Neutrophil (primary cell): ENCODE results near the gene ZNF655.

ENCODE experiments used
- H3K27ac ChIP-seq: fragments of 200-600 bp; sonication (generic); 2 replicates; pipeline ENCODE4 v1.5.1; 2016; ENCODE audit warnings: mild to moderate bottlenecking, moderate library complexity
- H3K27me3 ChIP-seq: fragments of 200-600 bp; sonication (generic); 2 replicates; pipeline ENCODE4 v1.6.0; 2016; ENCODE audit warnings: mild to moderate bottlenecking
- H3K36me3 ChIP-seq: fragments of 200-600 bp; sonication (generic); 2 replicates; pipeline ENCODE4 v1.5.1; 2017
- H3K4me1 ChIP-seq, 2 experiments: fragments of 200-600 bp in 1 of 2; sonication (generic) in 1 of 2; 1 replicate in 1 of 2; 2 replicates in 1 of 2; pipeline versions ENCODE4 v1.5.1 to v1.6.1; 2013 to 2016; ENCODE audit warnings: low read depth in 1 of 2, low read length in 1 of 2, mild to moderate bottlenecking in 1 of 2, moderate library complexity in 1 of 2; ENCODE audit not compliant: control insufficient read depth in 1 of 2, insufficient read depth in 1 of 2
- H3K4me3 ChIP-seq, 2 experiments: fragments of 200-600 bp in 1 of 2; sonication (generic) in 1 of 2; 1 replicate in 1 of 2; 2 replicates in 1 of 2; pipeline ENCODE4 v1.5.1; 2013 to 2016; ENCODE audit warnings: low read depth in 1 of 2, low read length in 1 of 2, mild to moderate bottlenecking in 1 of 2, moderate library complexity in 1 of 2
- H3K9me3 ChIP-seq: fragments of 200-600 bp; sonication (generic); 2 replicates; pipeline ENCODE4 v1.5.1; 2016
- TF ChIP-seq, protein P1 (sequence below): fragments of 200-600 bp; sonication (generic); IDR thresholded peaks from 2 replicates; pipeline ENCODE4 v1.5.1; 2016; ENCODE audit warnings: antibody characterized with exemption

The ZNF655 gene

DNA sequence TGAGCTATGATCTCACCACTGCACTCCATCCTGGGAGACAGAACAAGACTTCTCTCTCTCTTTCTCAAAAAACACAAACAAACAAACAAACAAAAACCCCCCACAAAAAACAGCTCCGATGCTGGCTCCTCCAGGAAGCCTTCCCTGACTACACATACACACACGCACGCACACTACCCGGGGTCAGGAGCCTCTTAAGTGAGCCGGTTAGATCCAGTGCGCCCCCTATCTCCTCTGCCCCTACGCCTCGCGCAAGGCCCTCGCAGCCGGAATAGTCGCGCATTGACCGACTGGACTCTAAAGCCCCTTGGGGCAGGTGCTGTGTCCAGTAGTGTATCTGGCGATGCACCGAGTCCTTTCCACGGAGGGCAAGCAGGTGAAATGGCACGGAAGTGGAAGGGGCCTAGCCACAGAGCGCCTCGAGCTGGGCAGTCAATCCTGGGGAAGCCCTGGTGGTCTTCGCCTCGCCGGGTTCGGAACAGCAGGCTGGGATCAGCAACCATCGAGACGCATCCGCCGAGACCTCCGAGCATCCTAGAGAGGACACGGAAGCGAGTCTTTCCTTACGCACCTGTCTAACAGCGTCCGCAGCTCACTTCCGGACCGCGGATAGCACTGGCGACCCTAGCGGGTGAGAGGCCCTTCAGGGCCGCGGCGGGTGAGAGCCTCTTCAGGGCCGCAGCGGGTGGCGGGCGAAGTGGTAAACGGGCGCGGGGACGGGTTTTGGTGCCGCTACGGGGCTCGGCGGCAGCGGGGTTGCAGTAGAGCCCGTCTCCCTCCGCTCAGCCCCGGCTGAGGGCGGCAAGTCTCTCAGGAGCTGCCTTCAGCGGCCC lies 58.1 kb downstream of the ZNF655 start, which contains the start of gene ZSCAN25:
Gene ZSCAN25, plus strand, starts transcription at position 588 of the 833 bp plus-strand sequence. CDS start 2,661 bp downstream, outside the sequence.
- TF ChIP-seq, protein P1, sequence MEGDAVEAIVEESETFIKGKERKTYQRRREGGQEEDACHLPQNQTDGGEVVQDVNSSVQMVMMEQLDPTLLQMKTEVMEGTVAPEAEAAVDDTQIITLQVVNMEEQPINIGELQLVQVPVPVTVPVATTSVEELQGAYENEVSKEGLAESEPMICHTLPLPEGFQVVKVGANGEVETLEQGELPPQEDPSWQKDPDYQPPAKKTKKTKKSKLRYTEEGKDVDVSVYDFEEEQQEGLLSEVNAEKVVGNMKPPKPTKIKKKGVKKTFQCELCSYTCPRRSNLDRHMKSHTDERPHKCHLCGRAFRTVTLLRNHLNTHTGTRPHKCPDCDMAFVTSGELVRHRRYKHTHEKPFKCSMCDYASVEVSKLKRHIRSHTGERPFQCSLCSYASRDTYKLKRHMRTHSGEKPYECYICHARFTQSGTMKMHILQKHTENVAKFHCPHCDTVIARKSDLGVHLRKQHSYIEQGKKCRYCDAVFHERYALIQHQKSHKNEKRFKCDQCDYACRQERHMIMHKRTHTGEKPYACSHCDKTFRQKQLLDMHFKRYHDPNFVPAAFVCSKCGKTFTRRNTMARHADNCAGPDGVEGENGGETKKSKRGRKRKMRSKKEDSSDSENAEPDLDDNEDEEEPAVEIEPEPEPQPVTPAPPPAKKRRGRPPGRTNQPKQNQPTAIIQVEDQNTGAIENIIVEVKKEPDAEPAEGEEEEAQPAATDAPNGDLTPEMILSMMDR: no peak
- peak within 1 kb of the TSS; percentile 80 to 81 for H3K4me3 ChIP-seq
- H3K27ac ChIP-seq: peak within 1 kb of the TSS; percentile 75
- peaks cover 32% of the 10 kb centered on the region for H3K36me3 ChIP-seq
- H3K27me3 ChIP-seq: peaks cover 32% of the 10 kb centered on the region
- H3K4me1 ChIP-seq: peaks cover 14% of the 10 kb centered on the region in 2 experiments
- no peaks in the 10 kb centered on the region for H3K9me3 ChIP-seq

DNA sequence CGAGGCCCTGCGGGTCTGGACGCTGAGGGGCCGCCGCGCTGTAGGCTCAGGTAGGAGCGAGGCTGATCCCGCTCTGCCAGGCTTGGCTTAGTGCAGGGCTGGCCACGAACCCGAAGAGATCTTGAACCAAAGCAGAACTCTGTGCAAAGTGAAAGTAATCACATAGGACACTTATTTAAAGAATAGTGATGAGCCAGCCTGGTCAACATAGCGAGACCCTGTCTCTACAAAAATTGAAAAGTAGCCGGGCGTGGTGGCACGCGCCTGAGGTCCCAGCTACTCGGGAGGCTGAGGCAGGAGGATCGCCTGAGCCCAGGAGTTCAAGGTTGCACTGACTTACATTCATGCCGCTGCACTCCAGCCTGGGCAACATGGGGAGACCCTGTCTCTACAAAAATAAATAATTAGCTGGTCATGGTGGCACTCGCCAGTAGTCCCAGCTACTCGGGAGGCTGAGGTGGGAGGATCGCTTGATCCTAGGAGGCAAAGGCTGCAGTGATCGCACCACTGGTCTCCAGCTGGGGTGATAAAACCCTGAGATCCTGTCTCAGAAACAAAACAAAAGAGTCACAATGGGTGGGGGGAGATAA lies 58.8 kb downstream of the ZNF655 start:
- TF ChIP-seq, protein P1: no peak
- Histone ChIP-seq H3K9me3 (no peaks in the 10 kb centered on the region), H3K27me3 (peaks cover 26% of the 10 kb centered on the region), H3K4me3 (peak overlapping the region; percentile 80 to 81), H3K4me1 (peaks cover 14% of the 10 kb centered on the region in 2 experiments), H3K36me3 (peaks cover 39% of the 10 kb centered on the region), H3K27ac (peak overlapping the region; percentile 75)

DNA sequence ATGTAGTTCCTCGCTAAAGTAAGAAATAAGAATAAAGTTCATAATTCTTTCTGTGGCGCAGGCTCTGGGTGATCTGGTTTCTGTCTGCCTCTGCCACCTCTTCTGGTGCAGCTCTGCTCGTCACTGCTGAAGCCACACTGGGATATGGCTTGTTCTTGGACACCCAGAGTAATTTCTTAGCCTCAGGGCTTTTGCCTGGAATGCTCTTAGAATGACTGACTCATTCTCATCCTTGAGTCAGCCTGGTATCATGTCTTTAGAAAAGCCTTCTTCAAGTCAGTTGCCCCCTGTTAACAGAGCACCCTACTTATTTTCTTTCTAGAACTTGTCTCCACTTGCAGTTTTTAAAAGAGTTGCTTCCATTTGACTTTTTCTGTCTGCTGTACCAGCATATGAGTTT lies 60.3 kb downstream of the ZNF655 start:
- H3K9me3 ChIP-seq: no peaks in the 10 kb centered on the region
- TF ChIP-seq, protein P1: no peak
- no peak overlapping the region for H3K27ac ChIP-seq
- H3K4me3 ChIP-seq: no peak overlapping the region
- peaks cover 17% of the 10 kb centered on the region for H3K27me3 ChIP-seq
- H3K36me3 ChIP-seq: peaks cover 53% of the 10 kb centered on the region
- peaks cover 14% of the 10 kb centered on the region in 2 experiments for H3K4me1 ChIP-seq

DNA sequence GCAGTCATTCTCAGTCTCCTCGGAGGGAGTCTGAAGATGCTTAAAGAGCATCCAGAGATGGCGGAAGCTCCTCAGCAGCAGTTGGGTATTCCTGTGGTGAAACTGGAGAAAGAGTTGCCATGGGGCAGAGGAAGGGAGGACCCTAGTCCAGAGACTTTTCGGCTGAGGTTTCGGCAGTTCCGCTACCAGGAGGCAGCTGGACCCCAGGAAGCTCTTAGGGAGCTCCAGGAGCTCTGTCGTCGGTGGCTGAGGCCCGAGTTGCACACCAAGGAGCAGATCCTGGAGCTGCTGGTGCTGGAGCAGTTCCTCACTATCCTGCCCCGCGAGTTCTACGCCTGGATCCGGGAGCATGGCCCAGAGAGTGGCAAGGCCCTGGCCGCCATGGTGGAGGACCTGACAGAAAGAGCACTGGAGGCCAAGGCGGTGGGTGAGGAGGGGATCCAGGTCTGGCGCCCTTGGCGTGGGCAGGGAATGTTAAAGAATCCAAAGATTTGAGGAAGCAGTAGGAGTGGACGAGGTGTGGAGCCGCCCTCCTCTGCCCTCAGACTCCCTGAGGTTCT lies 61.2 kb downstream of the ZNF655 start:
- Histone ChIP-seq H3K27ac (no peak overlapping the region), H3K36me3 (peaks cover 62% of the 10 kb centered on the region), H3K27me3 (peaks cover 10% of the 10 kb centered on the region), H3K4me1 (peaks cover 14 to 21% of the 10 kb centered on the region in 2 experiments), H3K9me3 (no peaks in the 10 kb centered on the region), H3K4me3 (no peak overlapping the region)
- TF ChIP-seq, protein P1: no peak

DNA sequence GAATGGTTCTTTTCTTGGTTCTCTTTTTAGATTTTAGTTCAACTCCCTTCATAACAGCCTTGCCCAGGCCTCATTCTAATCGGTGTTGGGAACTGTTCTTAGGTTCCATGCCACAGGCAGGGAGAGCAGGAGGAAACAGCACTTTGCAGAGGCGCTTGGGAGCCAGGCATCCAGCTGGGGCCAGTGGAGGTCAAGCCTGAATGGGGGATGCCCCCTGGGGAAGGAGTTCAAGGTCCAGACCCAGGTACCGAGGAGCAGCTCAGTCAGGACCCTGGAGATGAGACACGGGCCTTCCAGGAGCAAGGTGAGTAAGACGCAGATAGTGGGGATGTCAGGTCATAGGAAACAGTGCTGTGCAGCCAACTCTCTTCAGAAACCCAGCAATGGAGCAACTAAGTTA lies 62.8 kb downstream of the ZNF655 start:
- TF ChIP-seq, protein P1: no peak
- H3K4me3 ChIP-seq: no peak overlapping the region
- H3K9me3 ChIP-seq: no peaks in the 10 kb centered on the region
- no peaks in the 10 kb centered on the region for H3K27me3 ChIP-seq
- no peak overlapping the region for H3K27ac ChIP-seq
- H3K36me3 ChIP-seq: peaks cover 78% of the 10 kb centered on the region
- H3K4me1 ChIP-seq: peaks cover 9 to 18% of the 10 kb centered on the region in 2 experiments
